Measurements from ENCODE around the gene PRKN.

Gene PRKN

GRCh38 chr6:161716176-161716575 lies 1011.4 kb downstream of the PRKN start:
- no peak for DNase-seq (ENCODE audit: low spot score)

GRCh38 chr6:161711938-161712337 lies 1015.6 kb downstream of the PRKN start:
- no peak for DNase-seq (ENCODE audit: low spot score)

GRCh38 chr6:161711515-161711914 lies 1016.1 kb downstream of the PRKN start:
- no peak for DNase-seq (ENCODE audit: low spot score)

- DNase-seq (ENCODE audit: low spot score), result no peak
Observed at GRCh38 chr6:161710698-161711097, 1016.9 kb downstream of the PRKN start.

GRCh38 chr6:161701056-161701455 lies 1026.5 kb downstream of the PRKN start:
- no peak for DNase-seq (ENCODE audit: low spot score)

GRCh38 chr6:161696801-161697200 lies 1030.8 kb downstream of the PRKN start:
- no peak for DNase-seq (ENCODE audit: low spot score)

- peak; percentile 34 for DNase-seq (ENCODE audit: low spot score)
Observed at GRCh38 chr6:161694995-161695394, 1032.6 kb downstream of the PRKN start.

GRCh38 chr6:161686655-161687054 lies 1040.9 kb downstream of the PRKN start:
- no peak for DNase-seq (ENCODE audit: low spot score)

- DNase-seq (ENCODE audit: low spot score), result no peak
Observed at GRCh38 chr6:161684731-161685475, 1042.7 kb downstream of the PRKN start.

GRCh38 chr6:161683400-161683799 lies 1044.2 kb downstream of the PRKN start:
- no peak for DNase-seq (ENCODE audit: low spot score)

GRCh38 chr6:161682982-161683381 lies 1044.6 kb downstream of the PRKN start:
- no peak for DNase-seq (ENCODE audit: low spot score)

GRCh38 chr6:161679980-161680538 lies 1047.5 kb downstream of the PRKN start:
- DNase-seq (ENCODE audit: low spot score), result no peak

- no peak for DNase-seq (ENCODE audit: low spot score)
Observed at GRCh38 chr6:161677188-161677587, 1050.4 kb downstream of the PRKN start.

- no peak for DNase-seq (ENCODE audit: low spot score)
Observed at GRCh38 chr6:161676586-161676985, 1051.0 kb downstream of the PRKN start.

- DNase-seq (ENCODE audit: low spot score), result no peak
Observed at GRCh38 chr6:161674930-161675682, 1052.5 kb downstream of the PRKN start.

GRCh38 chr6:161673026-161673425 lies 1054.5 kb downstream of the PRKN start:
- no peak for DNase-seq (ENCODE audit: low spot score)

- no peak for DNase-seq (ENCODE audit: low spot score)
Observed at GRCh38 chr6:161671117-161671516, 1056.4 kb downstream of the PRKN start.

- DNase-seq (ENCODE audit: low spot score), result no peak
Observed at GRCh38 chr6:161668665-161669064, 1058.9 kb downstream of the PRKN start.

- DNase-seq (ENCODE audit: low spot score), result no peak
Observed at GRCh38 chr6:161667957-161668356, 1059.6 kb downstream of the PRKN start.

- DNase-seq (ENCODE audit: low spot score), result no peak
Observed at GRCh38 chr6:161663682-161664081, 1063.9 kb downstream of the PRKN start.

- DNase-seq (ENCODE audit: low spot score), result peak; percentile 31
Observed at GRCh38 chr6:161660666-161661571, 1066.6 kb downstream of the PRKN start.

GRCh38 chr6:161658211-161658610 lies 1069.4 kb downstream of the PRKN start:
- no peak for DNase-seq (ENCODE audit: low spot score)

Data from NAMALWA (cell line).